Kidney (tissue), 14 donors: ENCODE measurements around the gene PRKCE. TPM values are rescaled to one million over a fixed set of nuclear protein-coding genes. Genes with fewer than 3 reads are reported as not detected.

Source experiments
- DNase-seq, 5 donors: peaks; one replicate each; pipeline ENCODE4 v3.0.0-alpha.2; 2013 to 2020
- FAIRE-seq: peaks from 2 replicates; lab custom pipeline; 2012; peaks lifted over from hg19 to GRCh38; lab: Jason Lieb, UNC
- H3K27ac ChIP-seq, 2 donors: one replicate each; pipeline ENCODE4 v1.7.0; 2013; ENCODE audit warnings: low read depth in 2 of 2, low read length in 2 of 2, inconsistent platforms in 1 of 2
- H3K27me3 ChIP-seq: one replicate; pipeline ENCODE4 v1.7.1; 2013; ENCODE audit warnings: low read length, inconsistent platforms; ENCODE audit not compliant: control insufficient read depth, insufficient read depth
- H3K36me3 ChIP-seq, 3 donors: one replicate each; pipeline versions ENCODE4 v1.7.0 to v1.7.1; 2013; ENCODE audit warnings: low read length in 3 of 3, control low read depth in 1 of 3, inconsistent platforms in 1 of 3; ENCODE audit not compliant: insufficient read depth in 3 of 3, control insufficient read depth in 2 of 3
- H3K4me1 ChIP-seq, 3 donors: one replicate each; pipeline versions ENCODE4 v1.7.0 to v1.7.1; 2013; ENCODE audit warnings: low read length in 3 of 3, inconsistent platforms in 1 of 3, low read depth in 1 of 3; ENCODE audit not compliant: control insufficient read depth in 2 of 3, insufficient read depth in 2 of 3
- H3K4me3 ChIP-seq, 3 donors: one replicate each; pipeline versions ENCODE4 v1.7.0 to v1.8.1; 2013; ENCODE audit warnings: low read length in 3 of 3, control low read depth in 1 of 3, inconsistent platforms in 1 of 3
- H3K9ac ChIP-seq, 3 donors: one replicate each; pipeline versions ENCODE4 v1.7.0 to v1.7.1; 2013; ENCODE audit warnings: low read length in 3 of 3, control low read depth in 1 of 3, inconsistent platforms in 1 of 3
- H3K9me3 ChIP-seq, 3 donors: one replicate each; pipeline versions ENCODE4 v1.7.0 to v1.7.1; 2013; ENCODE audit warnings: low read length in 3 of 3, control low read depth in 1 of 3, inconsistent platforms in 1 of 3; ENCODE audit not compliant: control insufficient read depth in 2 of 3, insufficient read depth in 1 of 3
- CTCF ChIP-seq: IDR thresholded peaks from 3 replicates; pipeline ENCODE4 v1.5.1; 2012; ENCODE audit warnings: mild to moderate bottlenecking, moderate library complexity, borderline replicate concordance; ENCODE audit not compliant: insufficient read depth; ENCODE audit errors: extremely low read depth
- intact Hi-C: fragments of 100-400 bp; cut with DNase I; formaldehyde crosslinking; loops from one replicate; pipeline ENCODE4 v1.11.1; 2022
- polyA plus RNA-seq: library from polyadenylated mRNA; stranded (reverse); fragments of 350-450 nt; fragmentation: Illumina TruSeq; extraction: RNeasy Lipid Tissue Mini Kit (QIAGEN cat#74804); gene quantifications from one replicate; pipeline ENCODE4 v1.2.3, GENCODE V29; 2014; ENCODE audit warnings: low read depth, low replicate concordance; ENCODE audit not compliant: insufficient read depth
- total RNA-seq: library from RNA; stranded (reverse); fragmentation: NEBNext Ultra II Directional; extraction: Animal tissue kit (Norgen Biotek cat#: 25700); gene quantifications from one replicate; pipeline ENCODE4 v1.2.1, GENCODE V29; 2021
- donor health status: control.
- donor health status: control.
- donor health status: control.
- donor health status: control.
- donor health status: control.
- donor health status: DM: yes; HTN: yes; CAD: no.
- donor health status: Normal renal cell carcinoma (clear cell type).

PRKCE gene
- total and polyA plus RNA-seq, 2 donors from 2014 or later: 11.1 to 27.3 TPM

DNA sequence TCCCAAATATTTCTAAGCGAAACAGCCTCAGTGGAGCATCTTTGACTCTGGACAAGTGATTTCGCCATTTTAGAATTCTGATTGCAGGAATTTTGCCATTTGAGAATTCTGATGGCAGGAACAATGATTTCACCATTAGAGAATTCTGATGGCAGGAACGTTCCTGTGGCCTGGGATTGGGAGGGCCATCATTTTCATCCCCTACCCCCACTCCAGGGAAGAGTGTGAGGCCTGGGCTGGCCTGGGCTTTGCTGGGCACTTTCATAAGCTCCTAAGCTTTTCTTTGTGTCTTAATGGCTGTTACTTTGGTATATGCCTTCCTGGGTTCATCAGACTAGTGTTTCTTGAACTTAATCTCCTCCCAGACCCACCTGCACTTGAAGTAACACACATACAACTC lies 516.4 kb downstream of the PRKCE start:
- intact Hi-C loops: no loop called here

DNA sequence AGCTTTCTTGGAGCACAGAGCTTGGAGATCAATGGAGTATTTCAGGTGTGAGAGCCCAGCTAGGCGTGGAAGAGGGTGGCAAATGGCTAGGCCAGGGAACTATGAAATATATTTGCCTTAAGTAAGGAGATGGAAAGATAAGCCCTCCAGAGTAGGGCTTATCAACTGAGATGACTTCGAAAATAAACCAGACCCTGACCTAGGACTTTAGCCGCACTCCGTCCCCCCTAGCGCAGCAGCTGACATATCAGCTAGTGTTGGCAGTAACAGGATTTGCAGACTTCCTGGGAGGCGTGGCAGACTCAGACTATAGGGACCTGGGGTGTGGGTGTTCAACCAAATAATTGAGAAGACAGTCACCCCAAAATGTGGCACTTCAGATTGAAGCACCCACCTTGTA lies 518.0 kb downstream of the PRKCE start:
- FAIRE-seq (no peak), DNase-seq (no peak)
- Histone ChIP-seq H3K9ac (no peak overlapping the region), H3K36me3 (peaks cover 0 to 3% (median 0%) of the 10 kb centered on the region in 3 donors), H3K4me3 (no peak overlapping the region), H3K27me3 (no peaks in the 10 kb centered on the region), H3K9me3 (no peaks in the 10 kb centered on the region), H3K4me1 (peaks cover 0 to 7% (median 6%) of the 10 kb centered on the region in 3 donors), H3K27ac (no peak overlapping the region)
- no peak for TF ChIP-seq CTCF
- intact Hi-C loops: no loop called here

More for the DNA sequence above, 516.4 kb downstream of the PRKCE start:
- DNase-seq (peak in 1 of 5 donors; percentile 20), FAIRE-seq (no peak)
- TF ChIP-seq CTCF: no peak
- no peaks in the 10 kb centered on the region for H3K9me3 ChIP-seq
- H3K27me3 ChIP-seq: no peaks in the 10 kb centered on the region
- H3K27ac ChIP-seq: no peak overlapping the region
- H3K4me1 ChIP-seq: peaks cover 0 to 12% (median 10%) of the 10 kb centered on the region in 3 donors
- peaks cover 0 to 3% (median 0%) of the 10 kb centered on the region in 3 donors for H3K36me3 ChIP-seq
- H3K4me3 ChIP-seq: no peak overlapping the region
- no peak overlapping the region for H3K9ac ChIP-seq

- no peaks in the 10 kb centered on the region for H3K27me3 ChIP-seq
- FAIRE-seq (no peak), DNase-seq (no peak)
- no peak for TF ChIP-seq CTCF
- no peak overlapping the region for H3K4me3 ChIP-seq
- H3K9ac ChIP-seq: no peak overlapping the region
- H3K9me3 ChIP-seq: no peaks in the 10 kb centered on the region
- peaks cover 0 to 3% (median 0%) of the 10 kb centered on the region in 3 donors for H3K36me3 ChIP-seq
- no peak overlapping the region for H3K27ac ChIP-seq
- intact Hi-C loops: no loop called here
- H3K4me1 ChIP-seq: peaks cover 0 to 4% (median 3%) of the 10 kb centered on the region in 3 donors
Observed at GRCh38 chr2:46170026-46170425, 518.6 kb downstream of the PRKCE start.
